CD4-positive, alpha-beta T cell (primary cell): ENCODE measurements around the gene SNU13. TPM values are rescaled to one million over a fixed set of nuclear protein-coding genes. Genes with fewer than 3 reads are reported as not detected.
"Not testable (repeated sequence)": the region's sequence is repeated elsewhere in the genome, so short reads cannot be mapped to it uniquely, and the experiment has no call there.

ENCODE experiments used
- ATAC-seq: fragments of 200-7000 bp; cut with Tn5 transposase; one replicate; pipeline ENCODE4 v1.10.0; 2022; ENCODE audit warnings: mild to moderate bottlenecking; ENCODE audit not compliant: poor library complexity
- CTCF ChIA-PET: fragments of 350-600 bp; sonication (Branson Sonifier 250); formaldehyde crosslinking; loops from one replicate; lab custom pipeline; 2021; ENCODE audit warnings: antibody characterized with exemption, inconsistent platforms; lab: Charles Lee
- POLR2A ChIA-PET: fragments of 350-600 bp; sonication (Branson Sonifier 250); formaldehyde crosslinking; loops from one replicate; lab custom pipeline; 2021; ENCODE audit warnings: antibody characterized with exemption, inconsistent platforms; lab: Charles Lee
- DNase-seq, 14 experiments: peaks; one replicate each; pipeline ENCODE4 v3.0.0-alpha.2; 2013 to 2020; ENCODE audit warnings: mixed read lengths in 2 of 14
- H3K27ac ChIP-seq, 2 donors: one replicate each; pipeline versions ENCODE4 v1.5.1 to v1.7.0; 2013; ENCODE audit warnings: low read length in 2 of 2, low read depth in 1 of 2, mild to moderate bottlenecking in 1 of 2
- H3K27me3 ChIP-seq, 2 experiments: 1 replicate in 1 of 2; 2 replicates in 1 of 2; pipeline versions ENCODE4 v1.6.1 to v1.7.0; 2013; ENCODE audit warnings: low read length in 2 of 2, control low read depth in 1 of 2, mild to moderate bottlenecking in 1 of 2, moderate library complexity in 1 of 2; ENCODE audit not compliant: insufficient read depth in 2 of 2, control insufficient read depth in 1 of 2
- H3K36me3 ChIP-seq: one replicate; pipeline ENCODE4 v1.6.1; 2013; ENCODE audit warnings: low read length, control low read depth; ENCODE audit not compliant: insufficient read depth
- H3K4me1 ChIP-seq: one replicate; pipeline ENCODE4 v1.6.1; 2013; ENCODE audit warnings: low read length, control low read depth; ENCODE audit not compliant: insufficient read depth
- H3K4me3 ChIP-seq: one replicate; pipeline ENCODE4 v1.5.1; 2013; ENCODE audit warnings: mild to moderate bottlenecking, low read length, moderate library complexity
- H3K9me3 ChIP-seq, 2 experiments: 1 replicate in 1 of 2; 2 replicates in 1 of 2; pipeline versions ENCODE4 v1.6.1 to v1.7.0; 2013; ENCODE audit warnings: low read length in 2 of 2, mild to moderate bottlenecking in 2 of 2, control low read depth in 1 of 2, moderate library complexity in 1 of 2; ENCODE audit not compliant: control insufficient read depth in 1 of 2, insufficient read depth in 1 of 2
- H3K27ac Mint-ChIP-seq: one replicate; pipeline ENCODE4 v1.8.0; 2020; ENCODE audit warnings: mixed read lengths
- H3K27me3 Mint-ChIP-seq: one replicate; pipeline ENCODE4 v1.8.0; 2021; ENCODE audit warnings: mixed read lengths
- H3K36me3 Mint-ChIP-seq: one replicate; pipeline ENCODE4 v1.8.0; 2021; ENCODE audit warnings: low read depth, mixed read lengths
- H3K4me1 Mint-ChIP-seq: one replicate; pipeline ENCODE4 v1.8.0; 2021; ENCODE audit warnings: low read depth, mixed read lengths
- H3K4me3 Mint-ChIP-seq: one replicate; pipeline ENCODE4 v1.8.0; 2020; ENCODE audit warnings: mild to moderate bottlenecking, mixed read lengths
- H3K9me3 Mint-ChIP-seq: one replicate; pipeline ENCODE4 v1.8.0; 2020; ENCODE audit warnings: mixed read lengths
- intact Hi-C, 2 experiments: fragments of 100-400 bp; cut with DNase I in 1 of 2; cut with micrococcal nuclease in 1 of 2; formaldehyde crosslinking; loops; one replicate each; pipeline versions ENCODE4 v1.15.1 to v1.9.0; 2023 to 2025; cut with DNase I, micrococcal nuclease
- total RNA-seq, 174 experiments: library from RNA in 2 of 174; stranded (reverse) in 2 of 174; gene quantifications; one replicate each; pipeline ENCODE4 v1.2.3 and lab custom pipeline; 2021 to 2026
- TF ChIP-seq, protein P1 (sequence below): fragments of 200-600 bp; IDR thresholded peaks from one replicate; pipeline ENCODE4 v1.8.0; 2022; ENCODE audit warnings: antibody characterized with exemption, mild to moderate bottlenecking

Gene SNU13
- total RNA-seq, 2 experiments from 2014 or later: 134 to 140 TPM

DNA sequence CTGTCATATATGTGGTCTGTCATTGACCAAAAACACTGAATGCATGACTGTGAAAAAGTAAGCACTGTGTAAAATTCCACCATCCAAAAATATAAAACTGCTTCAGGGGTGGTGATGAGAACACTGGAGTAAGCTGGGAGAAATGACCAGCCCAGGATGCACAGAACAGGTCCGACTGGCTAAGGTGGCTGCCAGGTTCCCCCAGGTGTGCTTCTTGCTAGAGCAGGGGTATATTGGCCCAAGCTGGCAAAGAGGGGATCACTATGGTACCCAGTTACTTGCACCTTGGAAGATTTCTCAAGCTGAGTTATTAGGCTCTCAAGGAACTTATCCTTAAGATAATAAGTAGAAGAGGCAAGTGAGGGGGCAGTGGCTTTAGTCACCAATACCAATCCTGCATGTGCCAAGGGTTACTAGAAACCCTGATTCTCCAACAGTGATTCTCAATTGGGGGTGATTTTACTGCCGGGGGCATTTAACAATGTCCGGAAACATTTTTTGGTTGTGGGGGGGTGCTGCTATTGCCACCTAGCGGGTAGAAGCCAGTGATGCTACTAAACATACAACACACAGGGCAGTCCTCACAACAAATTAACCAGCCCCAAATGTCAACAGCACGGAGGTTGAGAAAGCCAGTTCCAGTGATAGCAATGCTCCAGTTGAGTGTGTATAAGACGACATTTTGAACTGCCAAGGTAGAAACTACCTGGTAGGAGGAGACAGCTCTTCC is 15.7 kb downstream of the SNU13 start:
- H3K4me3 ChIP-seq: no peak overlapping the region
- intact Hi-C loops: no loop called here
- no peak overlapping the region for H3K27ac ChIP-seq
- Mint-ChIP-seq H3K27ac (peak overlapping the region; percentile 33), H3K36me3 (peaks cover 54% of the 10 kb centered on the region), H3K9me3 (no peaks in the 10 kb centered on the region), H3K27me3 (no peaks in the 10 kb centered on the region), H3K4me3 (no peak overlapping the region), H3K4me1 (peaks cover 19% of the 10 kb centered on the region)
- DNase-seq: no peak
- ChIA-PET POLR2A (interaction anchor here (1.1 kb wide), 1 partner anchor 14 kb away, joined by 3 read pairs; no protein-coding TSS in a partner anchor), CTCF (interaction anchor here (0.9 to 1.9 kb wide), 2 partner anchors 15 to 24 kb away, joined by 3 to 4 read pairs; partner anchors contain the start of gene SNU13)
- H3K36me3 ChIP-seq: peaks cover 47% of the 10 kb centered on the region
- peaks cover under 1% of the 10 kb centered on the region for H3K4me1 ChIP-seq
- TF ChIP-seq, protein P1, sequence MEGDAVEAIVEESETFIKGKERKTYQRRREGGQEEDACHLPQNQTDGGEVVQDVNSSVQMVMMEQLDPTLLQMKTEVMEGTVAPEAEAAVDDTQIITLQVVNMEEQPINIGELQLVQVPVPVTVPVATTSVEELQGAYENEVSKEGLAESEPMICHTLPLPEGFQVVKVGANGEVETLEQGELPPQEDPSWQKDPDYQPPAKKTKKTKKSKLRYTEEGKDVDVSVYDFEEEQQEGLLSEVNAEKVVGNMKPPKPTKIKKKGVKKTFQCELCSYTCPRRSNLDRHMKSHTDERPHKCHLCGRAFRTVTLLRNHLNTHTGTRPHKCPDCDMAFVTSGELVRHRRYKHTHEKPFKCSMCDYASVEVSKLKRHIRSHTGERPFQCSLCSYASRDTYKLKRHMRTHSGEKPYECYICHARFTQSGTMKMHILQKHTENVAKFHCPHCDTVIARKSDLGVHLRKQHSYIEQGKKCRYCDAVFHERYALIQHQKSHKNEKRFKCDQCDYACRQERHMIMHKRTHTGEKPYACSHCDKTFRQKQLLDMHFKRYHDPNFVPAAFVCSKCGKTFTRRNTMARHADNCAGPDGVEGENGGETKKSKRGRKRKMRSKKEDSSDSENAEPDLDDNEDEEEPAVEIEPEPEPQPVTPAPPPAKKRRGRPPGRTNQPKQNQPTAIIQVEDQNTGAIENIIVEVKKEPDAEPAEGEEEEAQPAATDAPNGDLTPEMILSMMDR: no peak
- H3K27me3 ChIP-seq: no peaks in the 10 kb centered on the region
- H3K9me3 ChIP-seq: no peaks in the 10 kb centered on the region
- ATAC-seq: no peak

- intact Hi-C loops, H3K9me3 ChIP-seq, H3K27ac Mint-ChIP-seq, ATAC-seq, DNase-seq, H3K4me3 Mint-ChIP-seq, H3K27ac ChIP-seq, H3K27me3 ChIP-seq, H3K4me1 ChIP-seq, H3K27me3 Mint-ChIP-seq, H3K4me3 ChIP-seq, CTCF ChIA-PET, H3K9me3 Mint-ChIP-seq: not testable (repeated sequence)
- Mint-ChIP-seq H3K4me1 (peaks cover 20% of the 10 kb centered on the region), H3K36me3 (peaks cover 48% of the 10 kb centered on the region)
- peaks cover 41% of the 10 kb centered on the region for H3K36me3 ChIP-seq
- POLR2A ChIA-PET: interaction anchor here (0.9 kb wide), 1 partner anchor 16 kb away, joined by 3 read pairs; the partner anchor contains the start of gene SNU13
Observed at GRCh38 chr22:41672096-41672495, 16.6 kb downstream of the SNU13 start.

- TF ChIP-seq, protein P1: no peak
- H3K27ac ChIP-seq: no peak overlapping the region
- no peak overlapping the region for H3K4me3 ChIP-seq
- no peaks in the 10 kb centered on the region for H3K9me3 Mint-ChIP-seq
- peaks cover 17% of the 10 kb centered on the region for H3K4me1 Mint-ChIP-seq
- no peak overlapping the region for H3K4me3 Mint-ChIP-seq
- peaks cover 20% of the 10 kb centered on the region for H3K36me3 ChIP-seq
- no peaks in the 10 kb centered on the region for H3K27me3 ChIP-seq
- POLR2A ChIA-PET: interaction anchor here (0.6 kb wide), 1 partner anchor 19 kb away, joined by 3 read pairs; the partner anchor contains the start of gene SNU13
- H3K27me3 Mint-ChIP-seq: no peaks in the 10 kb centered on the region
- CTCF ChIA-PET: interaction anchor here (1.4 kb wide), 1 partner anchor 28 kb away, joined by 3 read pairs; no protein-coding TSS in a partner anchor
- ATAC-seq: no peak
- H3K9me3 ChIP-seq: no peaks in the 10 kb centered on the region
- DNase-seq: no peak
- peak overlapping the region; percentile 13 for H3K27ac Mint-ChIP-seq
- H3K36me3 Mint-ChIP-seq: peaks cover 33% of the 10 kb centered on the region
- peaks cover 17% of the 10 kb centered on the region for H3K4me1 ChIP-seq
- intact Hi-C loops: loop anchor here in 1 of 2 experiments (10.0 kb wide), 1 partner anchor 406 kb away; the partner anchor contains the start of genes NAGA, PHETA2 and SMDT1
Observed at GRCh38 chr22:41668971-41669911, 19.4 kb downstream of the SNU13 start.
